Loucy (cell line): ENCODE results near the gene DOCK9.

Experiments used
- H2AFZ ChIP-seq: fragments of 200-600 bp; sonication (generic); 2 replicates; pipeline ENCODE4 v1.6.0; 2016; ENCODE audit warnings: antibody characterized with exemption, mild to moderate bottlenecking, low read length, moderate library complexity
- H3F3A ChIP-seq: fragments of 200-600 bp; 2 replicates; pipeline ENCODE4 v1.6.0; 2016; ENCODE audit warnings: antibody characterized with exemption, low read depth, mild to moderate bottlenecking
- H3K27me3 ChIP-seq: fragments of 200-600 bp; sonication (generic); 2 replicates; pipeline ENCODE4 v1.6.1; 2014; ENCODE audit warnings: low read length, mild to moderate bottlenecking; ENCODE audit not compliant: insufficient read depth, poor library complexity, severe bottlenecking
- H3K36me3 ChIP-seq: fragments of 200-600 bp; sonication (generic); 2 replicates; pipeline ENCODE4 v1.6.1; 2016; ENCODE audit warnings: low read length; ENCODE audit not compliant: insufficient read depth
- H3K4me1 ChIP-seq: fragments of 200-600 bp; sonication (generic); 2 replicates; pipeline ENCODE4 v1.5.1; 2014; ENCODE audit warnings: low read length, mild to moderate bottlenecking; ENCODE audit not compliant: insufficient read depth, poor library complexity, severe bottlenecking
- H3K4me2 ChIP-seq: fragments of 200-600 bp; sonication (generic); 2 replicates; pipeline ENCODE4 v1.6.0; 2014; ENCODE audit warnings: antibody characterized with exemption, low read length, low read depth, mild to moderate bottlenecking; ENCODE audit not compliant: poor library complexity, severe bottlenecking
- H3K4me3 ChIP-seq: fragments of 200-600 bp; sonication (generic); 2 replicates; pipeline ENCODE4 v1.5.1; 2014; ENCODE audit warnings: low read length, mild to moderate bottlenecking, mixed read lengths; ENCODE audit not compliant: poor library complexity, severe bottlenecking
- H3K79me2 ChIP-seq: fragments of 200-600 bp; sonication (generic); 2 replicates; pipeline ENCODE4 v1.6.1; 2014; ENCODE audit warnings: low read length; ENCODE audit not compliant: insufficient read depth
- H3K9ac ChIP-seq: fragments of 200-600 bp; sonication (generic); 2 replicates; pipeline ENCODE4 v1.6.0; 2014; ENCODE audit warnings: mild to moderate bottlenecking, low read depth, low read length, moderate library complexity; ENCODE audit not compliant: poor library complexity, severe bottlenecking
- H3K9me2 ChIP-seq: fragments of 200-600 bp; sonication (generic); replicated peaks from 2 replicates; pipeline ENCODE4 v1.6.1; 2016; ENCODE audit warnings: low read depth, low read length, mixed read lengths
- H3K9me3 ChIP-seq: fragments of 200-600 bp; sonication (generic); 2 replicates; pipeline ENCODE4 v1.6.1; 2014; ENCODE audit warnings: mild to moderate bottlenecking, antibody characterized with exemption, low read length, low read depth; ENCODE audit not compliant: insufficient read depth
- H4K20me1 ChIP-seq: fragments of 200-600 bp; sonication (generic); 2 replicates; pipeline ENCODE4 v1.6.0; 2014; ENCODE audit warnings: antibody characterized with exemption, low read length, mild to moderate bottlenecking; ENCODE audit not compliant: insufficient read depth, poor library complexity, severe bottlenecking
- EZH2phosphoT487 ChIP-seq: fragments of 200-600 bp; IDR thresholded peaks from 2 replicates; pipeline ENCODE4 v1.6.1; 2018; ENCODE audit warnings: antibody characterized with exemption, mild to moderate bottlenecking, moderate library complexity, borderline replicate concordance
- TF ChIP-seq, protein P1 (sequence below): fragments of 200-600 bp; sonication (generic); conservative IDR thresholded peaks from 2 replicates; pipeline ENCODE4 v1.5.1; 2014; ENCODE audit warnings: mild to moderate bottlenecking, antibody characterized with exemption, low read length

The DOCK9 gene

DNA sequence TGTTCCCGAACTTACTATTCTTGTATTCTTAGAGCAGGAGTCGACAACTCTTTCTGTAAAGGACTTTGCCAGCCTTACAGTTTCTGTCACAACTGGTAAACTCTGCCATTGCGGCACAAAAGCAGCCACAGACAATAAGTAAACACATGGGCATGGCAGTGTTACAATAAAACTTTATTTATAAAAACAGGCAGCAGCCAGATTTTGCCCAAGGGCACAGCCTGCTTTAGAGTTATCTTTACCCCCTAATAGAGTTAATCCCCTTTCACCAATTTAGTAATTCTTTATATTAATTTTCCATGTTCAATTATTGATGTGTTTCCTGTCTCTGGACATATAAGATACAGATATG lies 19.4 kb downstream of the DOCK9 start:
- Histone ChIP-seq H3F3A (no peaks in the 10 kb centered on the region), H3K4me1 (no peaks in the 10 kb centered on the region), H4K20me1 (no peaks in the 10 kb centered on the region), H2AFZ (no peak overlapping the region), H3K9ac (no peak overlapping the region), H3K9me2 (no peaks in the 10 kb centered on the region), H3K79me2 (no peaks in the 10 kb centered on the region), H3K36me3 (no peaks in the 10 kb centered on the region), H3K9me3 (no peaks in the 10 kb centered on the region), H3K4me2 (no peak overlapping the region), H3K4me3 (no peak overlapping the region), H3K27me3 (no peaks in the 10 kb centered on the region)
- TF ChIP-seq EZH2phosphoT487 = no peak
- TF ChIP-seq, protein P1, sequence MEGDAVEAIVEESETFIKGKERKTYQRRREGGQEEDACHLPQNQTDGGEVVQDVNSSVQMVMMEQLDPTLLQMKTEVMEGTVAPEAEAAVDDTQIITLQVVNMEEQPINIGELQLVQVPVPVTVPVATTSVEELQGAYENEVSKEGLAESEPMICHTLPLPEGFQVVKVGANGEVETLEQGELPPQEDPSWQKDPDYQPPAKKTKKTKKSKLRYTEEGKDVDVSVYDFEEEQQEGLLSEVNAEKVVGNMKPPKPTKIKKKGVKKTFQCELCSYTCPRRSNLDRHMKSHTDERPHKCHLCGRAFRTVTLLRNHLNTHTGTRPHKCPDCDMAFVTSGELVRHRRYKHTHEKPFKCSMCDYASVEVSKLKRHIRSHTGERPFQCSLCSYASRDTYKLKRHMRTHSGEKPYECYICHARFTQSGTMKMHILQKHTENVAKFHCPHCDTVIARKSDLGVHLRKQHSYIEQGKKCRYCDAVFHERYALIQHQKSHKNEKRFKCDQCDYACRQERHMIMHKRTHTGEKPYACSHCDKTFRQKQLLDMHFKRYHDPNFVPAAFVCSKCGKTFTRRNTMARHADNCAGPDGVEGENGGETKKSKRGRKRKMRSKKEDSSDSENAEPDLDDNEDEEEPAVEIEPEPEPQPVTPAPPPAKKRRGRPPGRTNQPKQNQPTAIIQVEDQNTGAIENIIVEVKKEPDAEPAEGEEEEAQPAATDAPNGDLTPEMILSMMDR = no peak

DNA sequence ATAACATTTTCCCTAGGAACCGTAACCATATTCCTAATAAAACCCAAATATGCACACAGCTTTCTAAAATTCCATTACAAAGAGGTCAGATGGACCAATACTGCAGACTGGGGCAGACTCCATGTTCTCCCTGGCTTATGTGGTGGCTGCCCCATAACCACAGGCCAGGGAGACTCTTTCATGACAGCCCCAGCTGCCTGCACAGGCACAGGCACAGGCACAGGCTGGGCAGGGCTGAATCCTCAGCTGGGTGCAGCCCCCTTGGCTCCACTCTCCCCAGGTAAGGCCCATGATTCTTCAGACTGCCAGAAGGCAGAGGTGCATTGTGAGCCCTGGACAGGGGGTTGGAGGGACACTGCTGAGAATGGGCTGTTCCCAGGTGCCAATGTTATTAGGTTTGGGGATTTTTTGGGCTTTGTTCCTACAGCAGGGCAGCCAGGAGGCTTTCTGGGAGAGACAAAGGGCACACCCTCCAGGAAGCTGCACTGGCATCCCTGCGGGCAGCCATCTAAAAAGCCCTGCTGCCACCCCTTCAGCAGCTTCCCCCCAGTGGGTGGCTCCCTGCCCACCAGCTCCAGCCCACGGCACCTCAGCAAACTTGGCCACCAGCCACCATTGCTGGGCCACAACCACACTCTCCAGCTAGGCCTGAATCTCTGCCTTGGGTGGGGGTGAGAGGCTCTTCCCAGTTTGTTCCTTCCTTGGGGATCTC lies 20.0 kb downstream of the DOCK9 start:
- Histone ChIP-seq H3F3A (no peaks in the 10 kb centered on the region), H3K9me2 (no peaks in the 10 kb centered on the region), H3K4me3 (no peak overlapping the region), H3K4me2 (no peak overlapping the region), H3K36me3 (no peaks in the 10 kb centered on the region), H3K9me3 (no peaks in the 10 kb centered on the region), H4K20me1 (no peaks in the 10 kb centered on the region), H3K27me3 (no peaks in the 10 kb centered on the region), H3K9ac (no peak overlapping the region), H2AFZ (no peak overlapping the region), H3K79me2 (no peaks in the 10 kb centered on the region), H3K4me1 (no peaks in the 10 kb centered on the region)
- no peak for TF ChIP-seq EZH2phosphoT487
- TF ChIP-seq, protein P1 = no peak

DNA sequence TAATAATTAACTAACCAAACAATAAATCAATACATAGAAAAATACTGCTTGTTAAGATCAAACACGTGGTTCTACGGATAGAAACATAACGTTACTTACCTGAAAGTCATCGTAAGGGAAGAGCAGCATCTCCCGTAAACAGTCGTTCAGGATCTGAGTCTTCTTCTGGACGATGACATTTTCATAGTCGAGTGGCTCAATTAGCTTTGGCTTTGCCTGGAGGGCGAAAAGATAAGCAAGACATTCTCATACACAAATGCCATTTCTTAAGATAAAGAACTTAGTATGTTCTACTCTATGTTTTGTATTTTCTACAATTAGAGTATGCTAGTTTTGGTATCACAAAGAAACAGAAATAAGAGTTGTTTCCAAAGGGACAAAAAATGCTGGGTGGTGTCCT lies 22.5 kb downstream of the DOCK9 start:
- Histone ChIP-seq H3K4me3 (no peak overlapping the region), H3K4me1 (no peaks in the 10 kb centered on the region), H4K20me1 (no peaks in the 10 kb centered on the region), H3K9me3 (no peaks in the 10 kb centered on the region), H3K9me2 (no peaks in the 10 kb centered on the region), H3F3A (no peaks in the 10 kb centered on the region), H3K36me3 (no peaks in the 10 kb centered on the region), H3K79me2 (no peaks in the 10 kb centered on the region), H3K4me2 (no peak overlapping the region), H3K27me3 (no peaks in the 10 kb centered on the region), H2AFZ (no peak overlapping the region), H3K9ac (no peak overlapping the region)
- TF ChIP-seq, protein P1 = no peak
- TF ChIP-seq EZH2phosphoT487 = no peak
